ENCODE data around the gene TPPP.

GRCh38 chr5:634191-634590 lies 59.0 kb downstream of the TPPP start:
- TF ChIP-seq TRIM28 (IDR thresholded peaks at IDR 0.05; ENCODE audit: borderline replicate concordance, low read length): no peak
- TF ChIP-seq ZBTB26 (tag by site-specific recombination; optimal IDR thresholded peaks at IDR 0.05): no peak
- no peak for TF ChIP-seq ZNF274 (IDR thresholded peaks at IDR 0.05; ENCODE audit: low read length)
- TF ChIP-seq ZNF274 (tag by site-specific recombination; IDR thresholded peaks at IDR 0.05; ENCODE audit: borderline replicate concordance): no peak

Measured in HEK293 (cell line).